ENCODE data around the gene POLR1A. TPM values are rescaled to one million over a fixed set of nuclear protein-coding genes. Genes with fewer than 3 reads are reported as not detected.
A peak's percentile ranks its signal among the peaks of the same experiment; 100 is the strongest.

POLR1A gene
- total RNA-seq, 4 donors from 2014 or later, result 17.5 to 56.3 (median 24.6) TPM

DNA sequence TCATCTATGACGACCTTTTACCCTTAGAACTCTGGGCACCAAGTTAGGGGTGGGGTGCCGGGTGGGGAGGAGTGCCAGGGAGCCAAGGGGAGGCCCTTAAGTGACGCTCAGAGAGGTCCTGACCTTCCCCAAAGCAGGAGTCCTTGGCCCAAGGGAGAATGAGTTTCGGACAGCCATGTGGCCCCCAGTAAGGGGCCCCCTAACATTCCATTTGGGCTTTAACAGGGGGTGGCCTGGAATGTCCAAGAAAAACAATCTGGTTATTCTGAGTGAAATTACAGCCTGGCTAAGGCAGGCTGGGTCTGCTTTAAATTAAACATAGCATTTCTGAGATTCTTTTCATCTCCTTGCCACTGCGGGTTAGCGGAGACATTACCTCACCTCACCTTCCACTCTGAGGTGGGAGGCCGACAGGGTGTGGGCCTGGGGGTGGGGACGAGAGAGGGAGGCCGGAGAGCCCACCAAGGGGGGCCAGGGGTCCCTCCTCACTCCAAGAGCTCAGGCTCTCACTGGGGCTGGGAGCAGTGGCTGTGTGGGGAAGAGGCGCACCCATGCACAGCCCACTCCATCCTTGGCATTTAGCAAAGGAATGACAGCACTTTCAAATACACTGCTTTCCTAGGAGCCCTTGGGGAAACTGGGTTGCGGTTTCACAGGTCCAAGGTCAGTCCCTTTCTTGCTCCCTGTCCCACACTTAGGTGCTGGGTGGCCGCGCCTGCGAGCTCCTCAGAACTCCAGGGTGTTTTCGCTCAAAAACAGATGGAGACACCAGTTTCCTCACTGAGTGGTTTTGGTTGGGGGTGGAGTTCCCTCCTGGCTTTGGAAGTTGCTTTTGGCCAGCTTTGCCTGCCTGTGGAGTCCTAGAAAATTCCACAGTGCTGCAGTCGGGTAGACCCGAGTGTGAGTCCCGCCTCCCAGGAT, 107.4 kb downstream of the POLR1A start:
- TF ChIP-seq, protein P1, sequence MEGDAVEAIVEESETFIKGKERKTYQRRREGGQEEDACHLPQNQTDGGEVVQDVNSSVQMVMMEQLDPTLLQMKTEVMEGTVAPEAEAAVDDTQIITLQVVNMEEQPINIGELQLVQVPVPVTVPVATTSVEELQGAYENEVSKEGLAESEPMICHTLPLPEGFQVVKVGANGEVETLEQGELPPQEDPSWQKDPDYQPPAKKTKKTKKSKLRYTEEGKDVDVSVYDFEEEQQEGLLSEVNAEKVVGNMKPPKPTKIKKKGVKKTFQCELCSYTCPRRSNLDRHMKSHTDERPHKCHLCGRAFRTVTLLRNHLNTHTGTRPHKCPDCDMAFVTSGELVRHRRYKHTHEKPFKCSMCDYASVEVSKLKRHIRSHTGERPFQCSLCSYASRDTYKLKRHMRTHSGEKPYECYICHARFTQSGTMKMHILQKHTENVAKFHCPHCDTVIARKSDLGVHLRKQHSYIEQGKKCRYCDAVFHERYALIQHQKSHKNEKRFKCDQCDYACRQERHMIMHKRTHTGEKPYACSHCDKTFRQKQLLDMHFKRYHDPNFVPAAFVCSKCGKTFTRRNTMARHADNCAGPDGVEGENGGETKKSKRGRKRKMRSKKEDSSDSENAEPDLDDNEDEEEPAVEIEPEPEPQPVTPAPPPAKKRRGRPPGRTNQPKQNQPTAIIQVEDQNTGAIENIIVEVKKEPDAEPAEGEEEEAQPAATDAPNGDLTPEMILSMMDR (IDR thresholded peaks at IDR 0.05), result no peak
- DNase-seq (ENCODE audit: low spot score) (no peak), ATAC-seq (ENCODE audit: low FRiP score) (peak; percentile 25)

DNA sequence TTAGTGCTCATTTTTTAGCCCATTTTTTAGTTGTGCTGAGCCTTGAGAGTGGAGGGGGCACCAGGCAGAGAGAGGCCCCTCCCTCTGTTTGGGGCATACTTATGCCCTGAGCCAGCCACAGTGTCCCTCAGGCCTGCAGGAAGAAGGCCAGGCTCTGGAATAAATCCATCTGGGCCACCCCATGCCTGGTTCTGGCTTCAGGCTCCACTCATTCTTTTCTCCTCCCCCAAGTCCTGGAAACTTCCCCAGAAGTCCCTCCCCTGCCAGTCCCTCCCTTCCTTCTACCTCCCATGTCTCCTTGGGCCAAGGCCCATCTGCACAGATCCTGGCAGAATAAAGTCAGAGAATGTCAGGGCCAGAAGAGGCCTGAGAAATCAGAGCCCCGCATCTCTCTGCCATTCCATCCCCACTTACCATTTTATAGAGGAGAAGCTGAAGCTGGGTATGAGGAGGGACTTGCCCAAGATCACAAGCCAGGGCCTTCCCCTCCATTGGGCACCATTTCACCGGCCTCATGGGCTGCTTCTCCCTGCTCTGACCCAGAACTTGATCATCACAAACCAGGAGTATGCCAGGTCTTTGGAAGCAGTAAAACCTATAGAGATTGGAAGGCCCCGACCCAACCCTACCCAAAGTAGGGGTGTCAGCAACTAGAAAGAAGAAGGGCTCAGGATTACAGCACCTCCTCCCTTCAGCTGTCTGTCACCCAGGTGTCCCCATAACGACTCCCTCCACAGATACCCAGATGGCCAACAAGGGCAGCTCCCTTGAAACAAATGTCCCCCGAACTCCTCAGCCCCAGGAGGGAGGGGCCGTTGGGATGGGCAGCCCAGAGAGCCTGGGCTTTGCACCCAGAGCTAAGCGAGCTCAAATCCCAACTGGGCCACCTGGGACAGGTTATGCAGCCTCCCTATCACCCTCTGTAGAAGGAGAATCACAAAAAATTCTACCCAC, 108.4 kb downstream of the POLR1A start:
- TF ChIP-seq, protein P1 (IDR thresholded peaks at IDR 0.05), result no peak
- ATAC-seq (ENCODE audit: low FRiP score) (peak; percentile 58), DNase-seq (ENCODE audit: low spot score) (no peak)

DNA sequence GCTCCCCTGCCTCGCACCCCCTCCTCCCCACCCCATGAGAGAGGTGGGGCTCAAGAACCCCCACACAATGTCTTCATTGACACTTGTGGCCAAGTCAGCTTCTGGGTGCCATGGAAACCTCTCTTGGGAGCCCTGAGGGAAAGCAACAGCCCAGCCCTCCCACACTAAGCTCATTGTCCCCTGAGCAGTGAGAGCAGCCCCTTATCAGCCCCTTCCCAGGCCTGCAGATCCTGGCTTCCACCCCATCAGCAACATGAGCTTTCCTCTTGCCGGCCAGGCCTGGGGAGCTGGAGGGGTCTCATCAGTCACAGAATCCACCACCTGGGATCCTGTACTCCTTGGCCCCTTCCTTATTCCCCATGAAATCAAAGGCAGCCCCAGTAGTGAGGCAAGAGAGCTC, 109.1 kb downstream of the POLR1A start:
- ATAC-seq (ENCODE audit: low FRiP score) (no peak), DNase-seq (ENCODE audit: low spot score) (no peak)

DNA sequence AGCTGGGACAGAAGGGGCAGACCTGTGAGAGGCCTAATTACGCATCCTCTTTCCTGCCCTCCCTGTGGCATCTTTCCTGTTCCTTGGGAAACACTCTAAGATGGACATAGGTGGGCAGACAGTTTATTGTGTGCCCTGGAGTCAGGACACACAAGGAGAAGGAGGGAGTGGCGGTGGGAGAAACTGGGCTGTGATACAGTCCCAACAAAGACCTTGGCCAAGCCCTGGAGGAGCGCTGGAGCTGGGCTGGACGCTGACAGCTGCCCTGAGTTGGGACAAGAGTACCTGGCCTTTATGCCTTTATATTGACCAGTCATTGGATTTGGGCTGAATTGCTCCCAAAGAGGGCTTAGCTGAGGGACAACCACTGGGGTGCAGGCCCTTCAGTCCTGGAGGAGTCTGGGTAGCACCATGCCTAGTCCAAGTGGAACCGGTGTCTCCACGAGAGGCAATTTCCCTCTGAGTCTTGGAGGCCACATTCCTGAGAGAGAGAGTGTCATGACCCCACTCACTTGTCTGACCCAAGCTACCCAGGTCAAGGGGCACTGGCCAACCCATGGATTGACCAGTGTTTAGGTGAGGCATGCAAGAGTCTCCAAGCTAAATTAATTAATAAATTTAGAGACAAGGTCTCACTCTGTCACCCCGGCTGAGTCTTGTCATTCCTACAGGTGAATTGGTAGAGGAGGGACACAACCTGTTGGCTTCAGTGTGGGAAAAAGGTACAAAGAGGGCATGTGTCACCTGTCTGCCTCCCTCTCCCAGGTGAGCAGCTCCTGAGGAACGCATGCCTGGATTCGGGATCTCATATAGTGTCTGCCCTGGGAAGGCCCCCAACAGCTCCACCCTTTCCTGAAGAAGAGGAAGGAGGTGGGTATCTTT, 109.8 kb downstream of the POLR1A start:
- TF ChIP-seq, protein P1 (IDR thresholded peaks at IDR 0.05), result no peak
- DNase-seq (ENCODE audit: low spot score), result no peak
- ATAC-seq (ENCODE audit: low FRiP score), result no peak

More for the DNA sequence above, 109.1 kb downstream of the POLR1A start:
- TF ChIP-seq, protein P1 (IDR thresholded peaks at IDR 0.05), result no peak

DNA sequence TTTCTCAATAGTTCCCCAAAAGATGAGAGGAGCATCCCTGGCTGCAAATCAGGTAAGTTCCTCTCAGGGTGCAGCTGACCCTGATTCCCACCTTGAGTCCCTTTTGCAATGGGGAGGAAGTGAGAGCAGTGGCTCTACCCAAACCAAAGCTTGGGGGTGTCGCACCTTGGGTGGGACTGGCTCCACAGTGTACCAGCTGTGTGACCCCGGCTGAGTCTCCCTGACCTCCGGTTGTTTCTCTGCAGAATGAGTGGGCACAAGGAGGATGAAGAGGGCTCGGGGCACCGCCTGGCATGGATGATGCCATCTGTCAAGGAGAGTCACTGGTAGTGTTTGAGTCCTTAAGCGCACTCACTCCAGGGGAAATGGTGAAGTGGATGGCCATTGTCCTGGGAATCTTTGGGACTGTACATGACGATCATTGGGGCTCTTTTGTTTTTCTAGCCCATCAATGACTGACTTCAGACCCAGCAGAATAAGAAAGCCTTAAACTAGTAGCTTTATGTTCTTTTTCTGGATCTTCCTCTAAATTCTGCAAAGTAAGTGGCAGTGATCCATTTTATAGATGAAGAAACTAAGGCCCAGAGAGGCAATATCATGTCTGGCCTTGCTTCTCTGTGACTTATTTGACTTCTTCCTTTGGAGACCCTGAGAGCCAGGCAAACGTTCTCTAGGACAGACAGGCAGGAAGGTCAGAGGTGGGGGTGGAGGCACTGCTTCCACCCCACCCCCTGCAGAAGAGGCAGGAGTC, 110.6 kb downstream of the POLR1A start:
- DNase-seq (ENCODE audit: low spot score) (no peak), ATAC-seq (ENCODE audit: low FRiP score) (no peak)
- TF ChIP-seq, protein P1 (IDR thresholded peaks at IDR 0.05), result no peak

DNA sequence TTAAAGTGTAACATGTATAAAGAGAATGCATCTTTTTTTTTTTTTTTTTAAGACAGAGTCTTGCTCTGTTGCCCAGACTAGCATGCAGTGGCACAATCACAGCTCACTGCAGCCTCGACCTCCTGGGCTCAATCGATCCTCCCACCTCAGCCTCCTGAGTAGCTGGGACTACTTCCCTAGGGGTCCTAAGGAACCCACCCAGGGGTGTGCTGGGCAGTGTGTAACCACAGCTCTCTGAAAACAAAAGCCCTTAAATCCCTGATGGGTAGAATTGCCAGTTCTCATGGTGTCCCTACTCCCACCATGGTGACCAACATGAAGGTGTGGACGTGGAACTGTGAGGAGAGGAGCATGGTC, 111.3 kb downstream of the POLR1A start:
- TF ChIP-seq, protein P1 (IDR thresholded peaks at IDR 0.05), result no peak
- ATAC-seq (ENCODE audit: low FRiP score) (no peak), DNase-seq (ENCODE audit: low spot score) (no peak)

All from omental fat pad (tissue), 4 donors.